GM19099 (cell line): Measurements from ENCODE around the gene HEATR5B.

Experiments used
- POLR2A ChIP-seq: IDR thresholded peaks from 3 replicates; pipeline ENCODE4 v1.6.1; 2011; ENCODE audit warnings: low read depth; ENCODE audit not compliant: insufficient read length; ENCODE audit errors: extremely low read depth

Gene HEATR5B

DNA sequence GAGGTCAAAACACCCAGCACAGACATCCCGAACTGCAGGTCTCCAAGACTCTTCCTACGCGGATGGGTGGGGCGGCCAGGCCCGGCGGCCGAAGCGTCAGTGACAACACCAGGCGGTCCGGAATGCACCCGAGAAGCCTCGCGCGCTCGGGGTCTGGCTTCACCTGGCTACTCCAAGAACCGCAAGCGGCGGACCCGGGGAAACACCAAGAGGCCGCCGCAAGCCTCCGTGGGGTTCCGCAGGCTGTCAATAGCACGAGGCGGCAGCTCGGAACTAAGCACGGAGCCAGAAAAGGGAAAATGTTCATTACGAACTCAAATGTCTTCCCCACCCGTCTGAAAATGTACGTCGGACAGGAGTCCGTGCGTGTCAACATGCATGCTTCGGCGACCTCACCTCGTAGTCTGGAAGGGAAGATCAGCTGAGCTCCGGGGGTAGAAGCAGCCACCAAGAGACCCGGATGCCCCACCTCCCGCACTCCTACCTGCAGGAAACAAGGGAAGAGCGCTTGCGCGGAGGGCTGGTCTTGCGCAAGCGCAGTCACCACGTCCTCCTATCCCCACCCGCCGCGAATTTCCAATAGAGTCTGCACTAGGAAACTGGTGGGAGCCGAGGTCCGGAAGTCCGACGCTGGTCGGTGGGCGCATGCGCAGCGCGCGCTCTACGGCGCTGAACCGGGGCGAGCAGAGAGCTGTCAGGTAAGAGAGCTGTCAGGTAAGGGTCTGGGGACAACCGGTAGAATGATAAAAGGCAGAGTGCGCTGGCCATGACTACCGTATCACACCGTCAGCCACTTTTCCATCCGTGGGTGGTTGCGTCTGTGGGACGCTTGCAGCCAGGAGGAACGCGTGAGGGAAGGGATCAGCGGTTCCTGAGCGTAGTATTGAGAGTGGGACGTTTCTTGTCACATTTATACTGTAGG, at the start of gene HEATR5B, which contains the start of gene GPATCH11:
Gene HEATR5B (minus strand): TSS at position 500 of the 922 bp plus-strand sequence. CDS start 958 bp downstream, outside the sequence.
Gene GPATCH11 (plus strand): TSS at position 646 of the 922 bp plus-strand sequence. CDS start 3,864 bp downstream, outside the sequence.
- TF ChIP-seq POLR2A = peak; percentile 64

DNA sequence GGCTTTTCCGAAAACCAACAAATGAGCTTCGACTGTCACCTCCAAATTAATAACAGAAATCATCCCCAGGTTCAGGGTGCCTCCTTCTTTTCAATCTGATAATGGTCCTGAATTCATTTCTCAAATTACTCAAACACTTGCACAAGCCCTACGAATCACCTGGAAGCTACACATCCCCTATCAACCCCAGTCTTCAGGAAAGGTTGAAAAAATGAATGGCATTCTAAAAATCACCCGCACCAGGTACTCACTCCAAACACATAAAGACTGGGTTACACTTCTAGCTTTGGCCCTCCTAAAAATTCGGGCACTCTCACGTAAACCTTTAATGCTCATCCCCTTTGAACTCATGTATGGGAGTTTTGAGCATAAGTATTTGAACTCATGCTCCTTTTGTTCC, 48.7 kb upstream of the HEATR5B start:
- no peak for TF ChIP-seq POLR2A

DNA sequence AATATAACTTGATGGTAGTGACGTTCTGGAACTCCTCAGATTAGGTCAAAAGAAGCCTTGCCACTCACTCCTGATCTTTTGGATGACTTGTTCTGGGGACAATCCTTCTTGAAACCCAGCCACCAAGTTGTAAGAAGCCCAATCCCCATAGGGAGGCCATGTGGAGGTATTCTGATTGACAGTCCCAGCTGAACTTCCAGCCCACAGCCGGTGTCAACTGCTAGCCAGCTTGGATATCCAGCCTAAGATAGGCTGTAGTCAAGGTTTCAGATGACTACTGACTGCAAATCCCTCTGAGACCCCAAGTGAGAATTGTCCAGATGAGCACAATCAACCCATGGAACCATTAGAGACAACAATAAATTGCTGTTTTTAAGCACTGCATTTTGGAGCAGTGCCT, 41.2 kb upstream of the HEATR5B start:
- no peak for TF ChIP-seq POLR2A

DNA sequence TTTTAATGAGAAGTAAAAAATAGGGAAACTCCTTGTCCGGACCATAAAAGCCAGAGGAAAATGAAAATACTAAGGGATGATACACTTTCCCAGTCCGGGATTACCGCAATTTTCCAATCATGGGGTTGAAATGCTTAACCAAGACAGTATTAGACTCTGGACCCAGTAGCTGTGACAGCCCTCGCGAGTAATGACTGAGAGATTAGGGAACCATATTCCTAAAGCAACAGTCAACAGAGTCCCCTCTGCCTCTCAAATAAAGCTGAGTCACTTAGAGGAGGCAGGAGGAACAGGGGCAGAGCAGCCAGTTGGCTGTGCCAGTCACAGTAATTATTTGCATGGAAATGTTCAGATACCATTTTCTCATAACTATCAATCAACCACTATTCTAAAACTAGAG, 35.0 kb upstream of the HEATR5B start:
- TF ChIP-seq POLR2A = no peak

DNA sequence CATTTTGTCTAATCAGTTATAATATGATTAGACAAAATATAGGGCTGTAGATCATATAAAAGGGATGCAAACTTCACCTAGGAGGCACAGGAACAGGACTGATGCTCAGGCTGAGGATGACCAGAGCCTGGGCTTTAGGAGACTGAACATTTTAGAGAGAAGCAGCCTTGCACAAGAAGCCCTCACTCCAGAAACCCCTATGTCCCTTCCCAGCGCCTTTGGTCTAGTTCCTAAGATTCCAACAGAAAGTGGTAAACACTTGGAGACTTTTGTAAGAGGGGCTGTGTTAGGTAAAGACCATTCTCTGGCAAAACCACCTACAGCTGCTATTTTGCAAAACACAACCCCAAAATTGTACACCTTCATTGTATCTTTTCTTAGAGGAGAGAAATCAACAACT, 33.4 kb upstream of the HEATR5B start:
- no peak for TF ChIP-seq POLR2A

DNA sequence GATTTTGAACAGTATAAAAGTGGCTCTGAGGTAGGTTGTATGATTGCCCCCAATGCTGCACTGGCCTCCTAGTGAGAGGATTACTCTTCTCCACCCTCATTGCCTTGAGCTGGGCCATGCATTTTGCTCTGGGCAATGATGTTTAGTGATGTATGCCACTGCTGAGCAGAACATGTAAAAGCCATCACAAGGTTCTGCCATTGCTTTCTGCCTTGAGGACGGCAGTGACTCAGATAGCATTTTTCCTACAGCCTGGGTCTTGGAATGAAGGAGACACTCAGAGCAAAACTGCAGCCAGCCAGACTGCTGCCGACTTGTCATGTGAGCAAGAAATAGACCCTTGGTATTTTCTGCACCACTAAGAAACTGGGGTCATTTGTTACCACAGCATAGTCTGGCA, 27.8 kb upstream of the HEATR5B start:
- TF ChIP-seq POLR2A = no peak

DNA sequence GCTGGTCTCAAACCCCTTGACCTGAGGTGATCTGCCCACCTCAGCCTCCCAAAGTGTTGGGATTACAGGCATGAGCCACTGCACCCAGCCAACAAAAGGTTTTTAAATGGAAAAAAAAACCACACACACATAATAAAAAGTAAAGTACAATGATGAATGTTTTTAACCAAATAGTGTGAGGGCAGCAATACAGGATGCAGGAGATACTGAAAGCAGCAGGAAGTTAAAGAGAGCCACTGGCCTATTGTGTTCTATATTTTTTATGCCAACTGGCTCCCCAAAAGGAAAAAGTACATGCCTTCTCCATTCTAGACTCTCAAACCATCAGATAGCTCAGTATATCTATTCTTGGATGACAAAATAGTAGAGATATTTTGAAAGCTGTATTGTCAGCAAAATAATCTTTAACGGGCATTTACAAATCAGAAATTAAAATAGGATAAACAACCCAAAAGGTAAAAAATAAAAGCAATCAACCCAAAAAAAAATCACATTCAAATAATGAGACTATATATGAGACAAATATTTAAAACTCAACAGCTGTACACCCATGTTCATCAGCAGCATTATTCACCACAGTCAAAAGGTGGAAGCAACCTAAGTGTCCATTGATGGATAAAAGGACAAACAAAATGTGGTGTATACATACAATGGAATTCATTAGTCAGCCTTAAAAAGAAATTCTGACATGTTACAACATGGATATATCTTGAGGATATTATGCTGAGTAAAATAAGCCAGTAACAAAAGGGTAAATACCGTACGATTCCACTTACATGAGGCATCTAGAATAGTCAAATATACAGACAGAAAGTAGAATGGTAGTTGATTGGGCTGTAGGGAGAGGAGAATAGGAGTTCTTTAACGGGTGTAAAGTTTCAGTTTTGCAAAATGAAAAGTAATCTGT, 26.4 kb upstream of the HEATR5B start:
- TF ChIP-seq POLR2A = no peak

DNA sequence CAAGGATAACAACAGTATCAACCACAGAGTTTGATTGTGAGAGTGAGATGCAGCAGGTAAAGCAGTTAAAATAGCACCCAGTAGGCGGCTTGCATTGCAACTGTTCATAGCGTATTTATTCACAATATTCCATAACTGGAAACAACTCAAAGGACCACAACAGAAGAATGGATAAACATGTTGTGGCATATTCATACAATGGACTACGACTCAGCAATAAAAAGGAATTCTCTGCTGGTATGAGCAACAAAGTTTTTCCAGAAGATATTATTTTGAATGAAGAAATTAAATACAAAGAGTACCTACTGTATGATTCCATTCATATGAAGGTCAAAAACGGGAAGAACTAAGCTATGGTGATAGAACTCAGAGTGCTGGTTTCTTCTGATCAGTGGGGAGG, 25.4 kb upstream of the HEATR5B start:
- TF ChIP-seq POLR2A = no peak

DNA sequence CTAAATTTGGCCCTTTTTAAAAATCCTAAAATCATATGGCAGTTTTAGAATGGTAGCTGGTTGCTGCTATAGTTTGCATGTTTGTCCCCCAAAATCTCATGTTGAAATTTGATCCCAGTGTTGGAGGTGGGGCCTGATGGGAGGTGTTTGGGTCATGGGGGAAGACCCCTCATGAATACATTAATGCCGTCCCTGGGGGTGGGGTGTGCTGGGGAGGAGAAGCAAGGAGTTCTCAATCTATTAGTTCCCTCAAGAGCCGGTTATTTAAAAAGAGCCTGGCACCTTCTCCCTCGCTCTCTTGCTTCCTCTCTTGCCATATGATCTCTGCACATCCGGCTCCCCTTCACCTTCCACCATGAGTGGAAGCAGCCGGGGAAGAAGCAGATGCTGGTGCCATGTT, 21.0 kb upstream of the HEATR5B start:
- no peak for TF ChIP-seq POLR2A

DNA sequence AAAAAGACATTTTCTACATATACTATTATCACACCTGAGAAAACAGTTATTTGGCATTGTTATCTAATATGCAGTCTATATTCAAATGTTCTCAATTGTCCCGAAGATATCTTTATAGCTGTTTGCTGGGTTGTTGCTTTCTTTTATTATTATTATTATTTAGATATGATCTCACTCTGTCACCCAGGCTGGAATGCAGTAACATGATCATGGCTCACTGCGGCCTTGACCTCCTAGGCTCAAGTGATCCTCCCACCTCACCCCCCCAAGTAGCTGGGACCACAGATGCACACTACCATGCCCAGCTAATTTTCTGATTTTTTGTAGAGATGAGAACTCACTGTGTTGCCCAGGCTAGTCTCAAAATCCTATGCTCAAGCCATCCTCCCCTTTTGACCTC, 20.0 kb upstream of the HEATR5B start:
- TF ChIP-seq POLR2A = no peak

DNA sequence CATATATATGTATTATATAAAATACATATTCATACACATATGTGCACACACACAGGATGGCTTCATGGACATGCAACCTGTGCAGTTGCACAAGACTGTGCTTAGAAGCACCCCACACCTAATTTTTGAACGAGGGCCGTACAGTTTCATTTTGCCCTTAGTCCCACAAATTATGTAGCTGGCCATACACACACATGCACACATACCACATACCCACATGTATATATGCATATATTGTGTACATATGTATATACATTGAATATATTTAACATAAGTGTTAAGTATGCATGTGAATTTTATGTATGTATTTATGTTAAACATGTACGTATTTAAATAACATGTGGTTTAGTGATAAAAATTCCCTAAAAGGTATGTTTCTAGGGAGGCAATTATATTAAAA, 18.4 kb upstream of the HEATR5B start:
- no peak for TF ChIP-seq POLR2A

DNA sequence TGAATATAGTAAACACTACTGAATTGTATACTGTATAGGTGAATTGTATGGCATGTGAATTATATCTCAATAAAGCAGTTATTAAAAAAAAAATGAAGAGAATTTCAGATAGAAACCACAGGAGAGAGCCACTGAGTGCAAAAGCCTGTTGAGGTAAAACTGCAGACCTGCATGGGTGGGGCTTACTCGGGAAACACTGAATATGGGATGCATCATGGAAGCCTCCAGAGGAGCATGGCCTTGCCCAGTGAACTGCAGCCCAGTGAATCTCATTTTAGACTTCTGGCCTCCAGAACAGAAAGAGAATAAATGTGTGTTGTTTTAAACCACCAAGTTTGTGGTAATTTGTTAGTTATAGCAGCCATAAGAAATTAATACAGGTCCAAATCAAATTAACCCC, 15.9 kb upstream of the HEATR5B start:
- TF ChIP-seq POLR2A = no peak

DNA sequence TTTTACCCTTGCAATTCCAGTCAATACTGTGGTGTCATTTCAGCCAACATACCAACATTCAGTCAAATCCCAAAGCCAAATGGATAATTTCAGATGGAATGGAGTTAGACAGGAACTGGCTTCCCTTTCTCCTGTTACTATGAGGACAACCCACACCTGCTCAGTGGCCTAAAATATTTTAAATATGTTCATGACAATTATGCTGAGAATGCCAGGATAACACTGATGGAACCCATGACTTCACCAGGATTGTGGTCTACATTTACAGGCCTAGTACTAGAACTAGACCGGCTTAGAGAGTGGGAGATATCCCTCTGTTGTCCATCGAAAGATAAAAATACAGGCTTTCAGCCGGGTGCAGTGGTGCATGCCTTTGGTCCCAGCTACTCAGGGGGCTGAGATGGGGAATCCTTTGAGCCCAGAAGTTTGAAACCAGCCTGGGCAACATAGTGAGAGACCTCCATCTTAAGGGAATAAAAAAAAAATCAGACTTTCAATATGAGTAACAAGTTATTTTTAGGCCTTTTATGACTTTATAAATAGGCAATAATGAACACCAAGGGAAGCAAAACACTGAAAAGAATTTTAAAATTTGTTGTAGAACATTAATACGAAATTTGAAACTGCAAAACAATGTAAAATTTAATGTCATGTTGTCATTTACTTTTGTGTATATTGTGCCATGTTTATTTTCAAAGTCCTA, 14.4 kb upstream of the HEATR5B start:
- TF ChIP-seq POLR2A = no peak

DNA sequence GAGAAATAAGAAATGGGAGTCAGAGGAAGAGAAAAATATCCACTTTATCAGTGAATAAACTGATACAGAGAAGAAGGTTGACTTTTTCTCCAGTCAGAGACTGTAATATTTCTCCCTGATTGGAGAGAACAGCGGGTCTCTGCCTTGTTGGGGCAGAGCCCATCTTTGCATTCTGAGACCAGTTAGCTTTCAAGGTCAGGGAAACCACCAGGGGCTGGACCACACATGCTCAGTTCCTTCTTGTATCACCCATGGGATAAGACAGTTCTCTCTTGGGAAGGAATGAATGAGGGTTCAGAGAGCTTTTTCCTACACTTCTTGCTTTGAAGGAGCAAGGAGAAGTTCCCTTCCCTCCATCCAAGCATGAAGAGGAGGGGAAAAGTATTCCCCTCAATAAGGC, 12.4 kb upstream of the HEATR5B start:
- TF ChIP-seq POLR2A = no peak

DNA sequence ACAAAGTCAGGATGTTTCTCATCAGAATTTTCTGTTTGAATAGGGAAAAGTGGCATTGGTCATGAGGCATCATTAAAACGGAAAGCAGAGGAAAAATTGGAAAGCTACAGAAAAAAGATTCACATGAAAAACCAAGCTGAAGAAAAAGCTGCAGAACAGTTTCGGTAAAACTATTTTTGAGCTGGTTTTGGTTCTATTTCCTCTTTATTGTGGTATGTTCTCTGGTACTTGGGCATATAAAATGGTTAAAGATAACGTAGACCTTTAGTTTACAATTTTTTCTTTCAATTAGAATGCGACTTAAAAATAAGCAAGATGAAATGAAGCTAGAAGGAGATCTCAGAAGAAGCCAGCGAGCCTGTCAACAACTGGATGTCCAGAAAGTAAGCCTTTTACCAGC, 7.7 kb upstream of the HEATR5B start:
- TF ChIP-seq POLR2A = no peak
